Measurements from ENCODE around the gene GJB1.
"Not testable (repeated sequence)": the region's sequence is repeated elsewhere in the genome, so short reads cannot be mapped to it uniquely, and the experiment has no call there.

The GJB1 gene

DNA sequence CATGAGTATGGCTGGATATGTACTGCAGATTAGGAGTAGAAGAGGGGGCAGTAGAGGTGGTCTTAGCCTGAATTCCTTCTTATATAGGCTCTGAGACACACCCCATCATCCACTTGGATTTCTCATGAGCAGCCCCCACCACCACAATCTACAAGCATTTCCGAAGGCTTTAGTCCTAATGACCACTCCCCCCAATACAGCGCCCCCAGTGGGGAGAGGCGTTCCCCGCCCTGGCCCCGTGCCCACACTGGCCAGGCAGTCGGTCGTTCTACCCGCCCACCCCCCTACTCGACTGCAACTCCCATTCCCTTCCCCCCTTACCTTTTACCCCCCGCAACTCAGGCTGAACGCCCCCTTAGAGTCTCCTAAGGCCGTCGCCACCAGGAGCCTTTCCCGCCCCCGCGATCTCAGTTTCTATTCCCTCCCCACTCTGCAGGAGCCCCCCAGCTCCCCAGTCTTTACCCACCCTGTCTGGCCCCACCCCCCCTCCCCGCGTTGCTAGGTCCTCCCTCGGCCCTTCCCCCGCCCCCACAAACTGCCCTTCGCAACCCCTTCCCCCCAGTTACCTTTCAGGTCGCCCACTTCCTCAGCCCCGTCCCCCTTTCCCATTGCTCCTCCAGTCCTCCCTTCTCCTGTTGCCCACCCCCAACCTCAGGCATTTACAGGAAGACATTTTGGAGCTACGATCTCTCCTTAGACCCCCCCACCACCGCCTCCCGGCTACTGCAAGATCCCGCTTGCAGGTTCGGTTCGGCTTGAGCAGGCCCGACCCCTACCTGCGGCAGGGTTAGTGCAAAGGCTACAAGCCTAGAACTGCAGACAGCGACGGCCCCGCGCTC lies 30.4 kb downstream of the GJB1 start:
- in situ Hi-C loops (cut with MboI; ENCODE audit: low sequenced_read_pairs) = no loop called here
- peaks cover 31% of the 10 kb centered on the region for H3K36me3 ChIP-seq (replicated peaks)
- no peaks in the 10 kb centered on the region for H3K9me3 ChIP-seq
- peaks cover 18% of the 10 kb centered on the region for H3K4me1 ChIP-seq
- H3K27me3 ChIP-seq (ENCODE audit: low read depth) = no peaks in the 10 kb centered on the region
- peak; percentile 70 to 86 for DNase-seq (ENCODE audit: low spot score in 2 of 2)
- peak overlapping the region; percentile 99 for H3K4me3 ChIP-seq

DNA sequence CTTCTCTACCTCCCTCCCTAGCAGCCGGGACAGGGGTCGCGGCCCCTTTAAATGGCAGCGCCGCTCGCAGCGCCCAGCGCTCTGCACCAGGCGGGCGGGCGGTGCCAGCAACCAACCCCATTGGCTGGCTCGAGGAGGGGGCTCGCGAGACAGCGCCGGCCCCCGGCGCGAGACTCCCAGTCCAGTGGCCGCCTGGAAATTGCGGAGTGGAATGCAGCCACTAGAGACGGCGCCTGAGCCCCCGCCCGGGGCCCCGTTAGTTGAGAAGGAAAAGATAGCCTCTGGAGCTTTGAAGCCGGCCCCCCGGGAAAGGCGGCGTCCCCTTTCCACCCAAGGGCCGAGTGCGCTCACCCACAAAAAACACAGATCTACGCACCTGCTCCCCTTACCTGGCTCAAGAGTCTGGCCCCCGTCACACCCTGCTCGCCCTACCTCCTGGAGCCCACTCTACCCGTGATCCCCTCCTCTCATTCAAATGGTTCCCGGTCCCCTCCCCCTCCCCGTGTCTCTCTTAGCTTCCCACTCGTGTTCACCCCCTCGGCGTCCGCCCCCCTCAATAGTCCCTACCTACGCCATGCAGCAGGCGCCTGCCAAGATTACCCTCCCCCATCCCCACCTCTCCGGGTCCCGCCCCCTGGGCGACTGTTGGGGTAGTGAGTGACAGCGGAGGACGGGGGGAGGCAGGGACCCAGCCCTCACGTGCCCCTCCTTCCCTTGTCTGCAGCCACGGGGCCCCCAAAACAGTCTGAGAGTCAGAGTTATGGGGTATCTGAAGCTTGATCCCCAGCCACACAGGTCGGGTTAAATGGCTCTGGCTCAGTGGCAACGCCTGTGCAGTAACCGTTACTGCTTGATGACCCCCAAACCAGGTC lies 31.3 kb downstream of the GJB1 start, which contains the start of gene ZMYM3:
Gene ZMYM3, minus strand, starts transcription at position 49 of the 872 bp plus-strand sequence. CDS start 885 bp downstream, outside the sequence.
- peaks cover 18% of the 10 kb centered on the region for H3K4me1 ChIP-seq
- H3K36me3 ChIP-seq (replicated peaks) = peaks cover 22% of the 10 kb centered on the region
- H3K9me3 ChIP-seq = no peaks in the 10 kb centered on the region
- H3K4me3 ChIP-seq = peak within 1 kb of the TSS; percentile 99
- in situ Hi-C loops (cut with MboI; ENCODE audit: low sequenced_read_pairs) = no loop called here
- peak; percentile 91 to 96 for DNase-seq (ENCODE audit: low spot score in 2 of 2)
- no peaks in the 10 kb centered on the region for H3K27me3 ChIP-seq (ENCODE audit: low read depth)

DNA sequence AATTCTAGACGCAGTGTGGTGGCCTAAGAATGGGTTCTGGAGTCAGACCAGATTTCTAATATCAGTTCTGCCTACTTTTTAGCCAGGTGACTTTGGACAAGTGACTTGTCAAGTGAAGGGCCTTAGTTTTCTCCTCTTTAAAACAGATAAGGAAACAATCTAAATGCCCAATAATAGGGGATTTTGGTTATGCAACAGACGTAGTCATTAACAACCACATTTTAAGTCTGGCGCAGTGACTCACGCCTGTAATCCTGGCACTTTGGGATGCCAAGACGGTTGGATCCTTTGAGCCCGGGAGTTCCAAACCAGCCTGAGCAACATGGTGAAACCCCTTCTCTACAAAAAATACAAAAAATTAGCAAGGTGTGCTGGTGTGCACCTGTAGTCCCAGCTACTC lies 33.0 kb downstream of the GJB1 start:
- H3K36me3 ChIP-seq (replicated peaks) = peaks cover 5% of the 10 kb centered on the region; the same call in 1 of the 2 replicates
- H3K9me3 ChIP-seq = no peaks in the 10 kb centered on the region
- H3K4me1 ChIP-seq = peaks cover 18% of the 10 kb centered on the region
- no peak for DNase-seq (ENCODE audit: low spot score in 2 of 2)
- no peaks in the 10 kb centered on the region for H3K27me3 ChIP-seq (ENCODE audit: low read depth)
- in situ Hi-C loops (cut with MboI; ENCODE audit: low sequenced_read_pairs) = no loop called here
- no peak overlapping the region for H3K4me3 ChIP-seq

DNA sequence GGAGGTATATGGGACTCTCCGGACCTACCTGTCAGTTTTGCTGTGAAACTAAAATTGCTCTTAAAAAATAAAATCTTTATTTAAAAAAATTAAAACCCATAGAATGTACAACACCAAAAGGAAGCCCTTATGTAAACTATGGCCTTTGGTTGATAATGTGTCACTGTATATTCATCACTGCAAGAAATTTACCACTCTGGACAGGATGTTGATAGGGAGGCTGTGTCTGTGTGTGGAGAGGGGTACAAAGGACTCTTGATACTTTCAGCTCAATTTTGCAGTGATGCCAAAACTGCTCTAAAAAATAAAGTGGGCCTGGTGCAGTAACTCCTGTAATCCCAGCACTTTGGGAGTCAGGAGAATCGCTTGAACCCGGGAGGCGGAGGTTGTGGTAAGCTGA lies 33.8 kb downstream of the GJB1 start:
- in situ Hi-C loops (cut with MboI; ENCODE audit: low sequenced_read_pairs) = no loop called here
- Histone ChIP-seq H3K4me1 (peaks cover 17% of the 10 kb centered on the region), H3K27me3 (ENCODE audit: low read depth) (no peaks in the 10 kb centered on the region), H3K9me3 (no peaks in the 10 kb centered on the region), H3K36me3 (replicated peaks) (no peaks in the 10 kb centered on the region; the same call in 1 of the 2 replicates), H3K4me3 (no peak overlapping the region)
- no peak for DNase-seq (ENCODE audit: low spot score in 2 of 2)

DNA sequence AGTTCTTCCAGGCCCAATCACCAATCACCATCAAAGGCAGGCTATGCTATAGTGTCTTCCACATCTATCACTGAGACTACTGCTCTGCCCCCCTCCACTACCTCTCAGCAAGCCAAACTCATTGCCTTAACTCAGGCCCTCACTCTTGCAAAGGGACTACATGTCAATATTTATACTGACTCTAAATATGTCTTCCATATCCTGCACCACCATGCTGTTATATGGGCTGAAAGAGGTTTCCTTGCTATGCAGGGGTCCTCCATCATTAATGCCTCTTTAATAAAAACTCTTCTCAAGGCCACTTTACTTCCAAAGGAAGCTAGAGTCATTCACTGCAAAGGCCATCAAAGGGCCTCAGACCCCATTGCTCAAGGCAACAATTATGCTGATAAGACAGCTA lies 45.6 kb downstream of the GJB1 start:
- H3K4me3 ChIP-seq; H3K27me3 ChIP-seq (ENCODE audit: low read depth); in situ Hi-C loops (cut with MboI; ENCODE audit: low sequenced_read_pairs); H3K9me3 ChIP-seq; H3K36me3 ChIP-seq (replicated peaks); DNase-seq (ENCODE audit: low spot score in 2 of 2); H3K4me1 ChIP-seq: not testable (repeated sequence)

DNA sequence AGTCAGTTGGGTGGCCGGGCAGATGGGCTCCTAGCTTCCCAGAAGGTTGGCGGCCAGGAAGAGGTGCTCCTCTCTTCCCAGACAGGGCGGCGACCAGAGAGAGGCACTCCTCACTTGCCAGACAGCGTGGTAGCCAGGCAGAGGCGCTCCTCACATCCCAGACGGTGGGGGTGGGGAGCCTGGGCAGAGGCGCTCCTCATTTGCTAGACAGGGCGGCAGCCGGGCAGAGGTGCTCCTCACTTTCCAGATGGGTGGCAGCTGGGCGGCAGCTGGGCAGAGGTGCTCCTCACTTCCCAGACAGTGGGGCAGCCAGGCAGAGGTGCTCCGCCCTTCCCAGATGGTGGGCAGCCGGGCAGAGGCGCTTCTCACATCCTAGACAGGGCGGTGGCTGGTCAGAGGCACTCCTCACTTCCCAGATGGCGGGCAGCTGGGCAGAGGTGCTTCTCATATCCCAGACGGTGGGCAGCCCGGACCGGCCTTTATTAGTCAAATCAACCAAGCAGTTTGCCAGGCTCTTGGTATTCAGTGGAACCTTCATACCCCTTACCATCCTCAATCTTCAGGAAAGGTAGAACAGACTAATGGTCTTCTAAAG lies 46.9 kb downstream of the GJB1 start:
- no peaks in the 10 kb centered on the region for H3K9me3 ChIP-seq
- in situ Hi-C loops (cut with MboI; ENCODE audit: low sequenced_read_pairs) = no loop called here
- DNase-seq (ENCODE audit: low spot score in 2 of 2) = no peak
- no peaks in the 10 kb centered on the region for H3K4me1 ChIP-seq
- no peaks in the 10 kb centered on the region for H3K36me3 ChIP-seq (replicated peaks)
- no peak overlapping the region for H3K4me3 ChIP-seq
- no peaks in the 10 kb centered on the region for H3K27me3 ChIP-seq (ENCODE audit: low read depth)

DNA sequence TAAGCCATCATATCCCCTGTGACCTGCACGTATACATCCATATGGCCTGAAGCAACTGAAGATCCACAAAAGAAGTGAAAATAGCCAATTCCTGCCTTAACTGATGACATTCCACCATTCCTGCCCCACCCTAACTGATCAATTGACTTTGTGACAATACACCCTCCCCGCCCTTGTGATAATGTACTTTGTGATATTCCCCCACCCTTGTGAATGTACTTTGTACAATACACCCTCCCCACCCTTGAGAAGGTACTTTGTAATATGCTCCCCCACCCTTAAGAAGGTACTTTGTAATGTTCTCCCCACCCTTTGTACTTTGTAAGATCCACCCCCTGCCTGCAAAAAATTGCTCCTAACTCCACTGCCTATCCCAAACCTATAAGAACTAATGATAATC lies 49.3 kb downstream of the GJB1 start:
- H3K36me3 ChIP-seq (replicated peaks); H3K4me3 ChIP-seq; DNase-seq (ENCODE audit: low spot score in 2 of 2); H3K4me1 ChIP-seq; H3K9me3 ChIP-seq; H3K27me3 ChIP-seq (ENCODE audit: low read depth); in situ Hi-C loops (cut with MboI; ENCODE audit: low sequenced_read_pairs): not testable (repeated sequence)
